ENCODE data around the gene UBA6. TPM values are rescaled to one million over a fixed set of nuclear protein-coding genes. Genes with fewer than 3 reads are reported as not detected.
"Not testable (repeated sequence)": the region's sequence is repeated elsewhere in the genome, so short reads cannot be mapped to it uniquely, and the experiment has no call there.

UBA6 gene
- total RNA-seq = 10 to 100 TPM; 14.5 to 33.4 (median 19.7) TPM
- polyA plus RNA-seq = 3.0 TPM
- long read RNA-seq, donor 1, full-length matches to known transcripts = 11 of 14 reads
- long read RNA-seq, donor 1, partial matches to known transcripts = 1 of 14 reads
- long read RNA-seq, donor 1, other reads (novel, unspliced or antisense) = 2 of 14 reads
- long read RNA-seq, donor 2, full-length matches to known transcripts = 3 of 4 reads
- long read RNA-seq, donor 2, partial matches to known transcripts = 0 of 4 reads
- long read RNA-seq, donor 2, other reads (novel, unspliced or antisense) = 1 of 4 reads
- long read RNA-seq, donor 3, full-length matches to known transcripts = 21 of 30 reads
- long read RNA-seq, donor 3, partial matches to known transcripts = 4 of 30 reads
- long read RNA-seq, donor 3, other reads (novel, unspliced or antisense) = 5 of 30 reads
- long read RNA-seq, donor 4 = 0 reads

DNA sequence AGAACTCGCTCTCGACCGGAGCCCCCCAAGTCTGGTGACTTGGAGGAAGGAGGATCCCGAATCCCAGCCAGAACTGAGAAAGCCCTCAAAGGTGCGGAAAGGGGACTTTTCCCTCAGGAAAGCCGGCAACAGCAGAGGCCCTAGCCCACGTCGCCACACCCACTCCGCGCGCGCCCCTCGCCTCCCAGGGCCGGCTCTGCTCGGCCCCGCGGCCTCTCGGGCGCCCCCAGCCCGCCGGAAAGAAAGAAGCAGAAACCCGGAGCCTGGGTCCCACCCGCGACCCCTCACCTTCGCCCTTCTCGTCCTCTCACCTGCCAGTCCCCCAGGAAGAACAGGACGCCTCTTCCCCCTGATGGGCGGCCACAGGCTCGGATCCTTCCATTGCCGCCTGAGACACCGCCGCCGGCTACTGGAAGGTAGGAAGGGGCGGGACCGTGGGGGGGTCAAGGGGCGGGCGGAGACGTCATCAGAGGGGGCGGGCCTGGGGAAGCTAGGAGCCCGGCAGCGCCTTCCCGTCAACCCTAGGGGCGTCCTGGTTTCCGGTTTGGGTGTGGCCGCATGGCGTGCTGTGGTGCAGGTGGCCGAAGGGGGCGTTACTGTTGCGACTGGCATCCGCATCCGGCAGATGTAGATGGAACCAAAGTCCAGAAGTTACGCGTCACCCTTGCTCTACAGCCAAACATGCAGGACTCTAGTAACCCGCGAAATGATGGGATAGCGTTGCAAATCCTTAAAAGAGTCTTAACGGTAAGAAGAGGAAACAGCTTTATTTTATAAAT lies at the start of gene UBA6:
Gene UBA6, minus strand, starts transcription at position 418 of the 779 bp plus-strand sequence. Its CDS starts 36 bp downstream, at position 382.
- peak; percentile 97 to 98 (median 98) for DNase-seq
- intact Hi-C loops (cut with DNase I) = no loop called here
- peak within 1 kb of the TSS; percentile 87 for H3K4me3 ChIP-seq (ENCODE audit: low read length)
- H3K27me3 ChIP-seq (ENCODE audit: control insufficient read depth, insufficient read depth) = no peaks in the 10 kb centered on the region
- H3K27ac ChIP-seq (ENCODE audit: low read length) = peak within 1 kb of the TSS; percentile 60
- ATAC-seq = peak; percentile 100
- H3K9me3 ChIP-seq (ENCODE audit: control insufficient read depth, low read length) = no peaks in the 10 kb centered on the region
- H3K4me1 ChIP-seq (ENCODE audit: control insufficient read depth, insufficient read depth, low read length) = peaks cover 2% of the 10 kb centered on the region
- under 1% methylated on average over 57 of the region's 57 CpGs for WGBS

DNA sequence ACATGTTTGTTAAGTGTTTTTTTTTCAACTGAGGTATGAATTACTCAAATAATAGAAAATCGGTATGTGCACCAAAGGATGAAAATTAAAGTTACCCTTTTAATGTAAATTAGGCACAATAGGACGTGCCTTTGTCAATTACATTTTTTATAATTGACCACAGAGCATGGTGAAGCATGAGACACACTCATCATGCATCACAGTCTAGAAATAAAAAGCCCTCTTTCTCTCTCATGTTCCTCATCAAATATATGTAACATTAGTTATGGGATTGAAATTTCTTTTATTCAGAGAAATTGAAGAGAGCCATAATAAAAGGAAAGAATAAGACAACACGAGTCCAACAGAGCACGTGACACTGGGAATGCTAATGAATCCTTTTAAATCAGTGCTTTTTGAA lies 49.7 kb upstream of the UBA6 start:
- WGBS = 86% methylated on average over 4 of the region's 4 CpGs
- Histone ChIP-seq H3K4me1 (ENCODE audit: control insufficient read depth, insufficient read depth, low read length) (no peaks in the 10 kb centered on the region), H3K4me3 (ENCODE audit: low read length) (no peak overlapping the region), H3K27ac (ENCODE audit: low read length) (no peak overlapping the region), H3K27me3 (ENCODE audit: control insufficient read depth, insufficient read depth) (no peaks in the 10 kb centered on the region), H3K9me3 (ENCODE audit: control insufficient read depth, low read length) (no peaks in the 10 kb centered on the region)
- DNase-seq (no peak), ATAC-seq (no peak)
- intact Hi-C loops (cut with DNase I) = no loop called here

DNA sequence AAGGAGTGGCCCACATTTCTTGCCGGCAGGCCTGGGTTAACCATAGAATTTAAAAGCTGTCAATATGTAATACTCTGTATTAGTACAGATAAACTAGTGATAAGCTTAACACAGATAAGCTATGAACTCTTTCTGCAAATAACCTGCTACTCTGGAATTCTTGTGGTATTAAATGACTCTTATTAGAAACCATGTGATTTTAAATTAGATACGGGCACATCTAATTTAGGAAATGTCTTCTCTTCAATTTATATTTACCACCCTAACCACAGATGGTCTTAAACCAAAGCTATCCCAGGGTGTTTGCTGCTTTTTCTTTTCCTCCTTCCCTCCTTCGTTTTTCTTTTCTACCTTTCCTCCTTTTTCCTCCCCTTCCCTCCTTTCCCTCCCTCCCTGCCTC lies 48.3 kb upstream of the UBA6 start:
- ATAC-seq = no peak
- Histone ChIP-seq H3K27me3 (ENCODE audit: control insufficient read depth, insufficient read depth) (no peaks in the 10 kb centered on the region), H3K4me3 (ENCODE audit: low read length) (no peak overlapping the region), H3K4me1 (ENCODE audit: control insufficient read depth, insufficient read depth, low read length) (no peaks in the 10 kb centered on the region), H3K9me3 (ENCODE audit: control insufficient read depth, low read length) (no peaks in the 10 kb centered on the region), H3K27ac (ENCODE audit: low read length) (no peak overlapping the region)
- no peak for DNase-seq
- intact Hi-C loops (cut with DNase I) = no loop called here
- WGBS = 72% methylated on average over 3 of the region's 3 CpGs

DNA sequence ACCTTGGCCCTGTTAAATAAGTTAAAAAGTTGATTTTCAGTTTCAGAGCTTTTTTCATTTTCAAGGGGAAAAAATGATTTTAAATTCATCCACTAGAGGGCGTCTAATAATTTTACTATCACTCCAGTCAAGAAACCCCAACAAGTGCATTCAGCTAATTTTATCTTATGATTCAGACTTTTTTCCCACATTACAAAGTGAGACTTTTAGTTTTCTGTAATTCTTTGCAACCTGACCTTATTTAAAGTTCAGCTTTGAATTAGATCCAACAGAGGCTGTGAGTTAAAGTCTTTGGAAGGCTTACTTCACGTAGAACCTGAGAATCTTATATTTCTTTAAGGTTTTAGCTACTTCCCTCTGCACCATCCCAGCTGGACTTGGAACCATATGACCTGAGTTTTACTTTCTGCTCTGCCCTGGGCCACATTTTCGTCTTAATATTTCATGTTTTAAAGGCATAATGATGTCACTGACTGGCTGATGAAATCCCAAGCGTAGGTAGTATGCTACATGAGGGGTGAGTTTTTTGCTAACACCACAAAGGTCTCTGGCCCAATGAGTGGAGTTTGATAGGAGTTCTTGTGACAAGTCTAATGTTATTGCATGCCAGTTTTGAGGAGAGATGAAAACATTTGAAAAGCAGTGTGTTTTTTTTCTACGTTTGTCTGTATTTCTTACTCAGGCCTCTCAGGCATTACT lies 46.0 kb upstream of the UBA6 start:
- intact Hi-C loops (cut with DNase I) = no loop called here
- Histone ChIP-seq H3K4me1 (ENCODE audit: control insufficient read depth, insufficient read depth, low read length) (no peaks in the 10 kb centered on the region), H3K27ac (ENCODE audit: low read length) (no peak overlapping the region), H3K27me3 (ENCODE audit: control insufficient read depth, insufficient read depth) (no peaks in the 10 kb centered on the region), H3K4me3 (ENCODE audit: low read length) (no peak overlapping the region), H3K9me3 (ENCODE audit: control insufficient read depth, low read length) (no peaks in the 10 kb centered on the region)
- DNase-seq (no peak), ATAC-seq (no peak)
- 58% methylated on average over 5 of the region's 5 CpGs for WGBS

DNA sequence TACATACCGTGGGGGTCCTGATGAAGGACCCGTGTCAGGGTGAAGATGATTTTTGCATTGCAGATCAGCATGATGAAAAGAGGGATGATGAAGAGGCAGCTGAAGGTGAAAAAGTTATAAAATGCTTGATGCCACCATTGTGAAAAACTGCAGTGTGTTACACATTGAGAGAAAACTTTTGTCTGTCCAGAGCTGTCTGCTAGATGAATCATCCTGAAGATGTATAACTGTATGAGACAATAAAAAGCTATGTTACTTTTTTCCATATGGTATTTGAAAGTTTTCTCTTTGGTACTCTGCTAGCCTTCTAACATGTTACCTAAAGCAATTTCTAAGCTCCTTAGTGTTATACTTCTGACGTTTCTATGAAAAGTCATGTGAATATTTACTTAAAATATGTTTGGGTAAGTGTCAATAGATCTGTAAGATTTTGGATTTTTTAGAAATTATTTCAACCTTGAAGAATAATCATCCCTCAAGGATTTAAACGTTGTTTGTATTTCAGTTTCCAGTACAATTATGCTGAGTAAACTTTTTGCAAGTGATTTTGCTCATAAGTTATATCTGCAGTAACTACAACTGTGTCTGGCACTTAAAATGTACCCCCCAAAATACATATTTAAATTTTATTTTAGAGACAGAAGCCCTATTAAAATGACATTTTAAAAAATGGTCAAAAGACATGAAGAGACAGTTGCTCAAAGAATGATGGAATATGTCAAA lies 43.8 kb upstream of the UBA6 start:
- Histone ChIP-seq H3K9me3 (ENCODE audit: control insufficient read depth, low read length) (no peaks in the 10 kb centered on the region), H3K4me3 (ENCODE audit: low read length) (no peak overlapping the region), H3K4me1 (ENCODE audit: control insufficient read depth, insufficient read depth, low read length) (no peaks in the 10 kb centered on the region), H3K27me3 (ENCODE audit: control insufficient read depth, insufficient read depth) (no peaks in the 10 kb centered on the region), H3K27ac (ENCODE audit: low read length) (no peak overlapping the region)
- WGBS = 71% methylated on average over 4 of the region's 4 CpGs
- intact Hi-C loops (cut with DNase I) = no loop called here
- DNase-seq = no peak
- no peak for ATAC-seq

DNA sequence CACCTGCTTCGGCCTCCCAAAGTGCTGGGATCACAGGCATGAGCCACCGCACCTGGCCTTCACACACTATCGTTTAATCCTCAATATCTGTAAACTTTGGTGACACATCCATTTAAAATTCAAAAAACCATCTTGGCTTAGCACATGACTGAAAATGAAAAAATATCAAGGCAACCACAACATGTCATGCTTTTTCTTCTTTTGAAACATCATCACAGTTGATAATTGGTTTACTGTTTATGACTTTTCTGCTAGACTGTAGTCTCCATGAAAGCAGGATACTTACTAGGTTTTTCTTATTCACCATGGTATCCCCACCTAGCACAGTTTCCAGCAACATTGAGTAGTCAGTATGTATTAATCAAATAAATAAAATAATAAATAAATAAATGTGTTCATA lies 42.2 kb upstream of the UBA6 start:
- ATAC-seq (no peak), DNase-seq (no peak)
- 93% methylated on average over 3 of the region's 3 CpGs for WGBS
- H3K9me3 ChIP-seq (ENCODE audit: control insufficient read depth, low read length) = no peaks in the 10 kb centered on the region
- H3K27ac ChIP-seq (ENCODE audit: low read length) = no peak overlapping the region
- no peaks in the 10 kb centered on the region for H3K27me3 ChIP-seq (ENCODE audit: control insufficient read depth, insufficient read depth)
- H3K4me1 ChIP-seq (ENCODE audit: control insufficient read depth, insufficient read depth, low read length) = no peaks in the 10 kb centered on the region
- intact Hi-C loops (cut with DNase I) = no loop called here
- no peak overlapping the region for H3K4me3 ChIP-seq (ENCODE audit: low read length)

DNA sequence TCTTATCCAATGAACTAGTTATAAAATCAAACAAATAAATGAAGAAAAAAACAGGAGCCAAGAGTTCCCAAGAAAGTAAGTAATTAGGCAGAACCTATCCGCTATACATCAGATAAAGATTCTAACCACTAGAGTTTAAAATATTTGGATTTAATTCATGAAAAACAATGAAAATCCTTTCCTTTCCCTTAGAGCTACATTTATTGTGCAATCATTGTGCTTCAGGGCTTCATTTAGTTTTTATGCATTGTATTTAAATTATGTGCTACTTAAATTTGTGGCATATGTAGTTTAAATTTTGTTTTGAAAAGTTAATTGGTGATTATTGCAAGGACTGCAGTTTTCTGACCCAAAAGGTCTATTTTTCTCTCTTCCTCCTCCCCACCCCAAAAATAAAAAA lies 35.3 kb upstream of the UBA6 start:
- Histone ChIP-seq H3K4me1 (ENCODE audit: control insufficient read depth, insufficient read depth, low read length) (no peaks in the 10 kb centered on the region), H3K27me3 (ENCODE audit: control insufficient read depth, insufficient read depth) (no peaks in the 10 kb centered on the region), H3K4me3 (ENCODE audit: low read length) (no peak overlapping the region), H3K27ac (ENCODE audit: low read length) (no peak overlapping the region), H3K9me3 (ENCODE audit: control insufficient read depth, low read length) (no peaks in the 10 kb centered on the region)
- WGBS = 97% methylated on average over 1 of the region's 1 CpG
- intact Hi-C loops (cut with DNase I) = no loop called here
- DNase-seq = no peak
- no peak for ATAC-seq

DNA sequence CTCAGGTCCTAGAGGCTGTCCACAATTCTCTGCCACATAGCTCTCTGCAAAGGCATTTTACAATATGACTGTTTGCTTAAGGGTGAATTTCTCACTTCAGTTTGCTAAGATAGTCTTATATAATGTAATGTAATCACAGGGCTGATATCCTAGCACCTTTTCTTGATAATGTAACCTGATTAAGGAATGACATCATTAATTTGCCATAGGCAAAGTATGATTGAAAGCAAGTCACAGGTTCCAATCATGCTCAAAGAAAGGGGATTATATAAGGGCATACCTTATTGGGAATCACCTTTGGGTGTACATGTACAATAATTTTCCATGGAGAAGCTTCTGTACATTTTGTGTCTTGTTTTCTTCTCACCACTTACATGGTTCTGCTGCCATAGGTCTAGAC lies 34.4 kb upstream of the UBA6 start:
- no peaks in the 10 kb centered on the region for H3K27me3 ChIP-seq (ENCODE audit: control insufficient read depth, insufficient read depth)
- H3K4me1 ChIP-seq (ENCODE audit: control insufficient read depth, insufficient read depth, low read length) = no peaks in the 10 kb centered on the region
- intact Hi-C loops (cut with DNase I) = no loop called here
- ATAC-seq (no peak), DNase-seq (no peak)
- no peak overlapping the region for H3K4me3 ChIP-seq (ENCODE audit: low read length)
- H3K27ac ChIP-seq (ENCODE audit: low read length) = no peak overlapping the region
- no peaks in the 10 kb centered on the region for H3K9me3 ChIP-seq (ENCODE audit: control insufficient read depth, low read length)

DNA sequence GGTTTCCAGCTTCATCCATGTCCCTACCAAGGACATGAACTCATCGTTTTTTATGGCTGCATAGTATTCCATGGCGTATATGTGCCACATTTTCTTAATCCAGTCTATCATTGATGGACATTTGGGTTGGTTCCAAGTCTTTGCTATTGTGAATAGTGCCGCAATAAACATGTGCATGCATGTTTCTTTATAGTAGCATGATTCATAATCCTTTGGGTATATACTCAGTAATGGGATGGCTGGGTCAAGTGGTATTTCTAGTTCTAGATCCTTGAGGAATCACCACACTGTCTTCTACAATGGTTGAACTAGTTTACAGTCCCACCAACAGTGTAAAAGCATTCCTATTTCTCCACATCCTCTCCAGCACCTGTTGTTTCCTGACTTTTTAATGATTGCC lies 29.6 kb upstream of the UBA6 start:
- WGBS = 94% methylated on average over 3 of the region's 3 CpGs
- DNase-seq; H3K9me3 ChIP-seq (ENCODE audit: control insufficient read depth, low read length); H3K27me3 ChIP-seq (ENCODE audit: control insufficient read depth, insufficient read depth); H3K4me3 ChIP-seq (ENCODE audit: low read length); H3K4me1 ChIP-seq (ENCODE audit: control insufficient read depth, insufficient read depth, low read length); ATAC-seq; H3K27ac ChIP-seq (ENCODE audit: low read length); intact Hi-C loops (cut with DNase I): not testable (repeated sequence)

DNA sequence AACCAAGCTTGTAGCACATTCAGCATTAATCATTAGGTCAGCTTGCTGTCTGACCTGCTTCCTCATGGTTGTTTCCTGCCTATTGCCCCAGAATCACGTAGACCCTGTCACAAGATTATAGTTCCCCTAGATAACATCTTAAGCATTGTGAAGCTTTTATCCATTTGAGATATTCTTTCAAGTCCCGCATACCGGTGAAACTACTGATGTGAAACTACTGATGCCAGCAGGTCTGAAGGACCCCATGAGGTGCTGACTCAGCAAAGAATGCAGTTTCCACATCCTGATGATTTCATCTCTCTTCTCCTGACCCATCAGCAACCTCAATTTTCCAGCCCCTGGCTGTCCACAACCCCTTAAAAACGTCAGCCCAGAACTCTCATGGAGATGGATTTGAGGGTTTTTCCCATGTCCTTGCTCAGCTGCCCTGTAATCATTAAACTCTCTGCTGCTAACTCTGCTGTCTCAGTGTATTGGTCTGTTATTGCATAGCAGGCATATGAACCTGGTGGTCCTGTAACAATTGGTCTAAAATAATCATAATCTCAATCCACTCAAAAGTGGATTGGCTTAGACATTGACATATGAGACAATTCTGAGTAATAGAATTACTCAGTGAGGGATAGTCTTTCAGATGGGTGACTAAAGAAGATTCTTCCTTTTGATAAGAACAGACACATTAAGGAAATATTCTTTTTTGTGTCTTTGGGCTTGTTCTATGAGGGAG lies 26.3 kb upstream of the UBA6 start:
- Histone ChIP-seq H3K9me3 (ENCODE audit: control insufficient read depth, low read length) (no peaks in the 10 kb centered on the region), H3K4me3 (ENCODE audit: low read length) (no peak overlapping the region), H3K27me3 (ENCODE audit: control insufficient read depth, insufficient read depth) (no peaks in the 10 kb centered on the region), H3K4me1 (ENCODE audit: control insufficient read depth, insufficient read depth, low read length) (no peaks in the 10 kb centered on the region), H3K27ac (ENCODE audit: low read length) (no peak overlapping the region)
- 53% methylated on average over 4 of the region's 4 CpGs for WGBS
- no peak for DNase-seq
- ATAC-seq = no peak
- intact Hi-C loops (cut with DNase I) = no loop called here
